Measurements from ENCODE around the gene CALHM6.

GRCh38 chr6:116446399-116446798 is 14.8 kb upstream of the CALHM6 start:
- TF ChIP-seq, protein P1, sequence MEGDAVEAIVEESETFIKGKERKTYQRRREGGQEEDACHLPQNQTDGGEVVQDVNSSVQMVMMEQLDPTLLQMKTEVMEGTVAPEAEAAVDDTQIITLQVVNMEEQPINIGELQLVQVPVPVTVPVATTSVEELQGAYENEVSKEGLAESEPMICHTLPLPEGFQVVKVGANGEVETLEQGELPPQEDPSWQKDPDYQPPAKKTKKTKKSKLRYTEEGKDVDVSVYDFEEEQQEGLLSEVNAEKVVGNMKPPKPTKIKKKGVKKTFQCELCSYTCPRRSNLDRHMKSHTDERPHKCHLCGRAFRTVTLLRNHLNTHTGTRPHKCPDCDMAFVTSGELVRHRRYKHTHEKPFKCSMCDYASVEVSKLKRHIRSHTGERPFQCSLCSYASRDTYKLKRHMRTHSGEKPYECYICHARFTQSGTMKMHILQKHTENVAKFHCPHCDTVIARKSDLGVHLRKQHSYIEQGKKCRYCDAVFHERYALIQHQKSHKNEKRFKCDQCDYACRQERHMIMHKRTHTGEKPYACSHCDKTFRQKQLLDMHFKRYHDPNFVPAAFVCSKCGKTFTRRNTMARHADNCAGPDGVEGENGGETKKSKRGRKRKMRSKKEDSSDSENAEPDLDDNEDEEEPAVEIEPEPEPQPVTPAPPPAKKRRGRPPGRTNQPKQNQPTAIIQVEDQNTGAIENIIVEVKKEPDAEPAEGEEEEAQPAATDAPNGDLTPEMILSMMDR (IDR thresholded peaks at IDR 0.05; ENCODE audit: low read length) = no peak
- no peak for TF ChIP-seq EZH2 (optimal IDR thresholded peaks at IDR 0.05; ENCODE audit: low read depth, low read length)
